GM23338 (cell line): ENCODE results near the gene MYH15. TPM values are rescaled to one million over a fixed set of nuclear protein-coding genes. Genes with fewer than 3 reads are reported as not detected.

Source experiments
- ATAC-seq: fragments of 200-7000 bp; cut with Tn5 transposase; 3 replicates; pipeline ENCODE4 v1.9.1; 2020
- DNase-seq: peaks from one replicate; pipeline ENCODE4 v3.0.0-alpha.2; 2015; ENCODE audit warnings: low spot score
- H2AFZ ChIP-seq: fragments of 200-600 bp; sonication (generic); 2 replicates; pipeline ENCODE4 v1.8.0; 2016; ENCODE audit warnings: antibody characterized with exemption, mild to moderate bottlenecking, moderate library complexity
- H3F3A ChIP-seq: fragments of 200-600 bp; sonication (generic); replicated peaks from 2 replicates; pipeline ENCODE4 v1.8.0; 2017; ENCODE audit warnings: antibody characterized with exemption, mixed run types, low read depth
- H3K27ac ChIP-seq: fragments of 200-600 bp; sonication (generic); 2 replicates; pipeline ENCODE4 v1.6.1; 2016; ENCODE audit warnings: low read depth
- H3K27me3 ChIP-seq: fragments of 200-600 bp; sonication (generic); 2 replicates; pipeline ENCODE4 v1.8.0; 2016; ENCODE audit warnings: mild to moderate bottlenecking, mixed run types, moderate library complexity; ENCODE audit not compliant: insufficient read depth
- H3K36me3 ChIP-seq: fragments of 200-600 bp; sonication (generic); 2 replicates; pipeline ENCODE4 v1.8.0; 2016; ENCODE audit warnings: mild to moderate bottlenecking; ENCODE audit not compliant: insufficient read depth
- H3K4me1 ChIP-seq: fragments of 200-600 bp; sonication (generic); 2 replicates; pipeline ENCODE4 v1.8.0; 2016; ENCODE audit warnings: mild to moderate bottlenecking, moderate library complexity; ENCODE audit not compliant: insufficient read depth
- H3K4me2 ChIP-seq: fragments of 200-600 bp; sonication (generic); 2 replicates; pipeline ENCODE4 v1.7.1; 2017; ENCODE audit warnings: mixed run types
- H3K4me3 ChIP-seq: fragments of 200-600 bp; sonication (generic); 2 replicates; pipeline ENCODE4 v1.6.1; 2016; ENCODE audit warnings: mixed run types
- H3K79me2 ChIP-seq: fragments of 200-600 bp; sonication (generic); replicated peaks from 2 replicates; pipeline ENCODE4 v1.8.0; 2017; ENCODE audit warnings: mild to moderate bottlenecking; ENCODE audit not compliant: insufficient read depth
- H3K9me2 ChIP-seq: fragments of 200-600 bp; sonication (generic); 2 replicates; pipeline ENCODE4 v1.8.0; 2017; ENCODE audit not compliant: insufficient read depth
- H4K20me1 ChIP-seq: fragments of 200-600 bp; sonication (generic); replicated peaks from 2 replicates; pipeline ENCODE4 v1.8.0; 2017; ENCODE audit warnings: mild to moderate bottlenecking; ENCODE audit not compliant: insufficient read depth
- H3K27ac Mint-ChIP-seq: 2 replicates; pipeline ENCODE4 v1.8.0; 2020; ENCODE audit warnings: inconsistent platforms, mild to moderate bottlenecking, moderate library complexity, mixed read lengths
- H3K27me3 Mint-ChIP-seq: 3 replicates; pipeline ENCODE4 v1.8.0; 2022; ENCODE audit warnings: low read depth, mild to moderate bottlenecking, moderate library complexity, mixed read lengths, inconsistent platforms; ENCODE audit not compliant: insufficient read depth, poor library complexity
- H3K36me3 Mint-ChIP-seq: 3 replicates; pipeline ENCODE4 v1.8.0; 2021; ENCODE audit warnings: low read depth, mild to moderate bottlenecking, inconsistent platforms, moderate library complexity, mixed read lengths
- H3K4me1 Mint-ChIP-seq: 3 replicates; pipeline ENCODE4 v1.8.0; 2020; ENCODE audit warnings: mild to moderate bottlenecking, inconsistent platforms, mixed read lengths
- H3K4me3 Mint-ChIP-seq: 3 replicates; pipeline ENCODE4 v1.8.0; 2021; ENCODE audit warnings: moderate library complexity, mild to moderate bottlenecking, inconsistent platforms, mixed read lengths
- H3K9me3 Mint-ChIP-seq: 3 replicates; pipeline ENCODE4 v1.8.0; 2020; ENCODE audit warnings: moderate library complexity, mild to moderate bottlenecking, inconsistent platforms, mixed read lengths
- CREB1 ChIP-seq: fragments of 250-450 bp; sonication (Bioruptor Pico); IDR thresholded peaks from 2 replicates; pipeline ENCODE4 v1.5.0; 2020; ENCODE audit warnings: low read depth, mild to moderate bottlenecking, moderate library complexity
- CTCF ChIP-seq, 2 experiments: fragments of 200-600 bp in 1 of 2; sonication (generic) in 1 of 2; conservative IDR thresholded peaks; 2 replicates each; pipeline versions ENCODE4 v1.5.1 to v1.6.1; 2016 to 2017; ENCODE audit warnings: antibody characterized with exemption in 2 of 2, low read depth in 2 of 2, mild to moderate bottlenecking in 2 of 2, moderate library complexity in 1 of 2
- NANOG ChIP-seq: IDR thresholded peaks from 2 replicates; pipeline ENCODE4 v1.6.1; 2016; ENCODE audit warnings: antibody characterized with exemption, borderline replicate concordance
- POLR2AphosphoS5 ChIP-seq: IDR thresholded peaks from 2 replicates; pipeline ENCODE4 v1.6.1; 2016; ENCODE audit warnings: antibody characterized with exemption, low read depth
- REST ChIP-seq: IDR thresholded peaks from one replicate; pipeline ENCODE4 v1.6.1; 2018; ENCODE audit warnings: antibody characterized with exemption; ENCODE audit not compliant: unreplicated experiment
- STAT1 ChIP-seq: IDR thresholded peaks from one replicate; pipeline ENCODE4 v1.6.1; 2016; ENCODE audit warnings: antibody characterized with exemption; ENCODE audit not compliant: unreplicated experiment
- ZNF114 ChIP-seq: fragments of 250-450 bp; sonication (Bioruptor Pico); IDR thresholded peaks from 2 replicates; pipeline ENCODE4 v1.5.0; 2020; ENCODE audit warnings: mild to moderate bottlenecking, moderate library complexity
- ZNF331 ChIP-seq: fragments of 250-450 bp; sonication (Bioruptor Pico); IDR thresholded peaks from 2 replicates; pipeline ENCODE4 v1.5.0; 2020; ENCODE audit warnings: low read depth, mild to moderate bottlenecking, moderate library complexity
- ZNF462 ChIP-seq: fragments of 250-450 bp; sonication (Bioruptor Pico); IDR thresholded peaks from 2 replicates; pipeline ENCODE4 v1.5.0; 2020; ENCODE audit warnings: mild to moderate bottlenecking, moderate library complexity
- polyA plus RNA-seq: library from polyadenylated mRNA; unstranded; fragments of >200 nt; fragmentation: Nextera tagmentation; extraction: Ambion mirVana; gene quantifications from 2 replicates; pipeline ENCODE4 v1.2.1, GENCODE V29; 2016
- total RNA-seq: library from RNA; depleted of rRNA; stranded (reverse); fragments of >200 nt; shearing (Covaris generic); gene quantifications from 2 replicates; pipeline ENCODE4 v1.2.3, GENCODE V29; 2014

MYH15 gene
- total and polyA plus RNA-seq, 2 experiments from 2014 or later = 0.07 TPM; not detected in 1

GRCh38 chr3:108378153-108378951 lies 132.0 kb downstream of the MYH15 start (continued):
- TF ChIP-seq NANOG = no peak
- TF ChIP-seq CTCF (conservative IDR thresholded peaks at IDR 0.05; ENCODE audit: low read depth in 2 of 2) = no peak
- no peak for TF ChIP-seq POLR2AphosphoS5
- no peak for TF ChIP-seq REST
- TF ChIP-seq ZNF114 (CRISPR knock-in tag) = no peak

- no peaks in the 10 kb centered on the region for H3F3A ChIP-seq
- no peak overlapping the region for H3K27ac ChIP-seq
- no peaks in the 10 kb centered on the region for H3K9me2 ChIP-seq
- no peak overlapping the region for H3K4me3 ChIP-seq
- H3K4me1 Mint-ChIP-seq = peaks cover 26% of the 10 kb centered on the region
- no peaks in the 10 kb centered on the region; the same call in 2 of the 3 replicates for H3K9me3 Mint-ChIP-seq
- H2AFZ ChIP-seq = no peak overlapping the region
- ATAC-seq (peak; percentile 54; the same call in 1 of the 3 replicates), DNase-seq (peak; percentile 11)
- H3K4me2 ChIP-seq = peak overlapping the region; percentile 61
- H4K20me1 ChIP-seq = no peaks in the 10 kb centered on the region
- no peaks in the 10 kb centered on the region for H3K79me2 ChIP-seq
- peak overlapping the region; percentile 28; the same call in 1 of the 2 replicates for H3K27ac Mint-ChIP-seq
- H3K4me1 ChIP-seq = peaks cover 21% of the 10 kb centered on the region
- H3K27me3 ChIP-seq = no peaks in the 10 kb centered on the region
- no peak for TF ChIP-seq STAT1
- TF ChIP-seq POLR2AphosphoS5 = no peak
- TF ChIP-seq NANOG = no peak
- no peak for TF ChIP-seq CREB1 (CRISPR knock-in tag)
- no peak for TF ChIP-seq ZNF331 (CRISPR knock-in tag)
- no peak for TF ChIP-seq ZNF462 (CRISPR knock-in tag)
- H3K36me3 Mint-ChIP-seq = no peaks in the 10 kb centered on the region
- H3K27me3 Mint-ChIP-seq = no peaks in the 10 kb centered on the region
- H3K36me3 ChIP-seq = no peaks in the 10 kb centered on the region
- no peak overlapping the region for H3K4me3 Mint-ChIP-seq
These were observed 133.0 kb downstream of the MYH15 start for GRCh38 chr3:108377384-108377783.
